Neural cell (in vitro differentiated cells): ENCODE measurements around the gene USP6NL.

Experiments
- EP300 ChIP-seq: fragments of 450-650 bp; conservative IDR thresholded peaks from 2 replicates; pipeline ENCODE4 v1.6.1; 2014; ENCODE audit warnings: antibody characterized with exemption, mild to moderate bottlenecking, moderate library complexity; ENCODE audit not compliant: poor library complexity, severe bottlenecking
- EZH2 ChIP-seq: fragments of 200-600, 300-800 bp; shearing (Covaris generic), sonication (generic); IDR thresholded peaks from 2 replicates; pipeline ENCODE4 v1.6.1; 2014; ENCODE audit warnings: antibody characterized with exemption, low read length, borderline replicate concordance, mild to moderate bottlenecking; ENCODE audit not compliant: insufficient read depth, poor library complexity, severe bottlenecking
- POLR2AphosphoS5 ChIP-seq: IDR thresholded peaks from 2 replicates; pipeline ENCODE4 v1.6.1; 2012
- RAD21 ChIP-seq: fragments of 450-650 bp; conservative IDR thresholded peaks from 2 replicates; pipeline ENCODE4 v1.6.1; 2014; ENCODE audit warnings: antibody characterized with exemption, mild to moderate bottlenecking, moderate library complexity
- SMC3 ChIP-seq: fragments of 450-650 bp; conservative IDR thresholded peaks from 2 replicates; pipeline ENCODE4 v1.6.1; 2014; ENCODE audit warnings: antibody characterized with exemption, mild to moderate bottlenecking, moderate library complexity; ENCODE audit not compliant: poor library complexity
- TAF1 ChIP-seq: IDR thresholded peaks from 2 replicates; pipeline ENCODE4 v1.6.1; 2012; ENCODE audit warnings: low read depth
- TF ChIP-seq, protein P1 (sequence below): fragments of 450-650 bp; IDR thresholded peaks from 2 replicates; pipeline ENCODE4 v1.5.1; 2014; ENCODE audit warnings: antibody characterized with exemption, mild to moderate bottlenecking, moderate library complexity; ENCODE audit not compliant: poor library complexity, severe bottlenecking

DNA sequence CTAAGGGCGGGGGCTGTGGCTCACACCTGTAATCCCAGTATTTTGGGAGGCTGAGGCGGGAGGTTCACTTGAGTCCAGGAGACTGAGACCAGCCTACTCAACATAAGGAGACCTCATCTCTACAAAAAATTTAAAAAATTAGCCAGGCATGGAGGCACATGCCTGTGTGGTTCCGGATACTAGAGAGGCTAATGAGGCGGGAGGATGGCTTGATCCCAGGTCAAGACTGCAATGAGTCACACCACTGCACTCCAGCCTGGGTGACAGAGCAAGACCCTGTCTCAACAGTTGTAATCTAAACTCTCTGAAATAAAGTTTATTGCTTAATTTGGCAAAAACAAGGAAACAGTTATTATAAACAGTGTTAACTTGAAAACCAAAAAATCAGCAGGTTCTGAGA lies 123.3 kb downstream of the USP6NL start:
- TF ChIP-seq, protein P1, sequence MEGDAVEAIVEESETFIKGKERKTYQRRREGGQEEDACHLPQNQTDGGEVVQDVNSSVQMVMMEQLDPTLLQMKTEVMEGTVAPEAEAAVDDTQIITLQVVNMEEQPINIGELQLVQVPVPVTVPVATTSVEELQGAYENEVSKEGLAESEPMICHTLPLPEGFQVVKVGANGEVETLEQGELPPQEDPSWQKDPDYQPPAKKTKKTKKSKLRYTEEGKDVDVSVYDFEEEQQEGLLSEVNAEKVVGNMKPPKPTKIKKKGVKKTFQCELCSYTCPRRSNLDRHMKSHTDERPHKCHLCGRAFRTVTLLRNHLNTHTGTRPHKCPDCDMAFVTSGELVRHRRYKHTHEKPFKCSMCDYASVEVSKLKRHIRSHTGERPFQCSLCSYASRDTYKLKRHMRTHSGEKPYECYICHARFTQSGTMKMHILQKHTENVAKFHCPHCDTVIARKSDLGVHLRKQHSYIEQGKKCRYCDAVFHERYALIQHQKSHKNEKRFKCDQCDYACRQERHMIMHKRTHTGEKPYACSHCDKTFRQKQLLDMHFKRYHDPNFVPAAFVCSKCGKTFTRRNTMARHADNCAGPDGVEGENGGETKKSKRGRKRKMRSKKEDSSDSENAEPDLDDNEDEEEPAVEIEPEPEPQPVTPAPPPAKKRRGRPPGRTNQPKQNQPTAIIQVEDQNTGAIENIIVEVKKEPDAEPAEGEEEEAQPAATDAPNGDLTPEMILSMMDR = no peak
- no peak for TF ChIP-seq RAD21
- TF ChIP-seq EP300 = no peak
- no peak for TF ChIP-seq EZH2
- TF ChIP-seq POLR2AphosphoS5 = no peak
- no peak for TF ChIP-seq SMC3
- TF ChIP-seq TAF1 = no peak
